Calu3 (cell line): ENCODE measurements around the gene SVEP1. TPM values are rescaled to one million over a fixed set of nuclear protein-coding genes. Genes with fewer than 3 reads are reported as not detected.

Experiments
- BruUV-seq: library from RNA; stranded (reverse); fragments of 400-500 nt; replicated peaks from 2 replicates; lab custom pipeline; 2021; lab: Mats Ljungman, UMichigan
- CTCF ChIA-PET: fragments of 300-600 bp; sonication (Branson Sonifier 250); formaldehyde crosslinking; loops from one replicate; lab custom pipeline; 2022; ENCODE audit warnings: antibody characterized with exemption; lab: Charles Lee
- DNase-seq: peaks from one replicate; pipeline ENCODE4 v3.0.0; 2022
- H3K27ac Mint-ChIP-seq: one replicate; pipeline ENCODE4 v1.8.0; 2022; ENCODE audit warnings: mixed read lengths; ENCODE audit not compliant: unreplicated experiment
- H3K27me3 Mint-ChIP-seq: one replicate; pipeline ENCODE4 v1.8.0; 2022; ENCODE audit warnings: mixed read lengths; ENCODE audit not compliant: unreplicated experiment
- H3K36me3 Mint-ChIP-seq: one replicate; pipeline ENCODE4 v1.8.0; 2022; ENCODE audit warnings: mild to moderate bottlenecking, moderate library complexity, mixed read lengths; ENCODE audit not compliant: insufficient read depth, unreplicated experiment
- H3K4me1 Mint-ChIP-seq: one replicate; pipeline ENCODE4 v1.8.0; 2022; ENCODE audit warnings: mild to moderate bottlenecking, low read depth, mixed read lengths; ENCODE audit not compliant: unreplicated experiment
- H3K4me3 Mint-ChIP-seq: one replicate; pipeline ENCODE4 v1.8.0; 2022; ENCODE audit warnings: mild to moderate bottlenecking, low read depth, moderate library complexity, mixed read lengths; ENCODE audit not compliant: unreplicated experiment
- H3K9me3 Mint-ChIP-seq: one replicate; pipeline ENCODE4 v1.8.0; 2022; ENCODE audit warnings: low read depth, mixed read lengths; ENCODE audit not compliant: unreplicated experiment
- CTCF ChIP-seq: fragments of 200-600 bp; IDR thresholded peaks from one replicate; pipeline ENCODE4 v1.8.0; 2022; ENCODE audit warnings: antibody characterized with exemption; ENCODE audit not compliant: unreplicated experiment
- intact Hi-C: fragments of 100-400 bp; cut with micrococcal nuclease; formaldehyde crosslinking; loops from one replicate; pipeline ENCODE4 v1.10.0; 2022; ENCODE audit not compliant: unreplicated experiment
- total RNA-seq: library from RNA; stranded (reverse); gene quantifications from 2 replicates; pipeline ENCODE4 v1.2.3, GENCODE V29; 2022

Gene SVEP1
- total RNA-seq, 1 experiment from 2014 or later: 0.35 TPM

DNA sequence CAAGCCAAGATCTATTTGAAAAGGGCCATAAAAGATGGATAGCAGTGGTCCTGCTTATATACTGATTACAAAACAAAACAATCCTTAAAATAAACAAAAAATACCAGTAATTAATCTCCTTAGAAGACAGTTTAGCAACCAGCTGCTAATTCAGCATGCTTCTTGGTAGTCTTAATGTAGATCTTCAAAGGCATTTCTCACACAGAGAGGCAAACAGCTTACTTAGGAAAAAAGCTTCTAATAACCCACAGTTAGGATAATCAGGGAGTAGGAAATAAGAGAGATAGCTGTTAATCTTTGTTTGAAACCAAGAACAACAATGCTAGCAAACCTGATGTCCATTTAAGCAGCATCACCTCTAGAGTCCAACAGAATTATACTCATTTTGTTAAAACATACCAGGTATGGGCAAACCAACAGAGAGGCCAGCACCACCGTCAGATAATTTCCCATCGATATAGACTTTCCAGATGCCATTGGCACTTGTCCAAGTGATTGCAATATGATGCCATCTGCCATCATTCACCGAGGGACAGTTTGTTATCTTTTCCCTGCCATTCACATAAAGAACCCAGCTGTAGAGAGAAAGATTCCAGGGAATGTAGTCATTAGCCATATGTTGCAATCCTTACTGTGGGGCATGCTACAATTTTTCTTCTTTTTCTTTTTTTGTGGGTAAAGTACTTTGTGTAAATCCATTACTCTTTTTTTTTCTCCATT lies 136.2 kb downstream of the SVEP1 start:
- no peak for TF ChIP-seq CTCF
- intact Hi-C loops: no loop called here
- CTCF ChIA-PET: no interaction called here
- DNase-seq: no peak
- H3K4me1 Mint-ChIP-seq: no peaks in the 10 kb centered on the region
- peaks cover 18% of the 10 kb centered on the region for H3K27me3 Mint-ChIP-seq
- no peak overlapping the region for H3K4me3 Mint-ChIP-seq
- BruUV-seq: no TSS peak
- no peaks in the 10 kb centered on the region for H3K9me3 Mint-ChIP-seq
- H3K36me3 Mint-ChIP-seq: no peaks in the 10 kb centered on the region
- no peak overlapping the region for H3K27ac Mint-ChIP-seq

GRCh38 chr9:110440796-110441195 lies 138.7 kb downstream of the SVEP1 start:
- Mint-ChIP-seq H3K4me1 (no peaks in the 10 kb centered on the region), H3K27me3 (peaks cover 32% of the 10 kb centered on the region), H3K27ac (no peak overlapping the region), H3K9me3 (no peaks in the 10 kb centered on the region), H3K4me3 (no peak overlapping the region), H3K36me3 (no peaks in the 10 kb centered on the region)
- intact Hi-C loops: no loop called here
- BruUV-seq: no TSS peak
- DNase-seq: no peak
- TF ChIP-seq CTCF: no peak
- CTCF ChIA-PET: interaction anchor here (0.6 kb wide), 1 partner anchor 13 kb away, joined by 10 read pairs; no protein-coding TSS in a partner anchor

- H3K27ac Mint-ChIP-seq: no peak overlapping the region
- peaks cover 32% of the 10 kb centered on the region for H3K27me3 Mint-ChIP-seq
Observed at GRCh38 chr9:110440172-110440571, 139.4 kb downstream of the SVEP1 start.

GRCh38 chr9:110432253-110432652 lies 147.3 kb downstream of the SVEP1 start:
- Mint-ChIP-seq H3K27ac (no peak overlapping the region), H3K4me1 (no peaks in the 10 kb centered on the region), H3K27me3 (peaks cover 6% of the 10 kb centered on the region), H3K36me3 (no peaks in the 10 kb centered on the region), H3K9me3 (no peaks in the 10 kb centered on the region), H3K4me3 (no peak overlapping the region)
- no TSS peak for BruUV-seq
- CTCF ChIA-PET: no interaction called here
- DNase-seq: no peak
- no peak for TF ChIP-seq CTCF
- intact Hi-C loops: no loop called here

More at GRCh38 chr9:110440172-110440571, 139.4 kb downstream of the SVEP1 start:
- CTCF ChIA-PET: interaction anchor here (0.6 kb wide), 1 partner anchor 14 kb away, joined by 10 read pairs; no protein-coding TSS in a partner anchor
- no peaks in the 10 kb centered on the region for H3K36me3 Mint-ChIP-seq
- no peak for DNase-seq
- H3K9me3 Mint-ChIP-seq: no peaks in the 10 kb centered on the region
- H3K4me1 Mint-ChIP-seq: no peaks in the 10 kb centered on the region
- no peak for TF ChIP-seq CTCF
- intact Hi-C loops: no loop called here
- no peak overlapping the region for H3K4me3 Mint-ChIP-seq
- BruUV-seq: no TSS peak
